Measurements from ENCODE around the gene TMEM175.

Gene TMEM175

DNA sequence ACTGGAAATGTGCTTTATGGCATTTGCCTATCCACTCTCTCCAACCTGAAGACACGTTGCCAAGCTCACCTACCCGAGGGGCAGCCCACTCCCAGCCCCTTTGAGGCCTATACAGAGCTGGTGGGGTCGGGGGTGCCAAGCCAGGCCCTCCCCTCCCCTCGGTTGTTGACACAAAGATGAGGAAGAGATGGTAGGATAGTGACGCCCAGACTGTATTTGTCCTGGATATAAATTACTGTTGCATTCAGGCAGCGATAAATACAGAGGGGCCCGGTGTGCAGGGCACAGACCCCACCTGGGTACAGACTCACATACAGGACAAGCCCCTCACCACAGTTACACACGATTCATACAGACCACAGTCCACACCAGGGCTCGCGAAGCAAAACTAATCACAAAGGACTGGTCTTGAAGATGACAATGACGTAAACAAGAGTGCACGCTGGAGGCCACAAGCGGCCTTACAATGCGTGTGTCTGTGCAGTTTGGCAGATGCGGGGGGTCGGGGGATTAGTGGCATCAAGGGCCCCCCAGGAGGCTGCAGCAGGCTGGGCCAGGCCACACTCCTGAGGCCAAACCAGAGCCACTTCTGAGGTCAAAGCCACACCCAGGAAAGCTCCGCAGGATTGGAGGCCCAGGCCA lies 26.6 kb downstream of the TMEM175 start:
- no peak for DNase-seq (ENCODE audit: low read depth)

DNA sequence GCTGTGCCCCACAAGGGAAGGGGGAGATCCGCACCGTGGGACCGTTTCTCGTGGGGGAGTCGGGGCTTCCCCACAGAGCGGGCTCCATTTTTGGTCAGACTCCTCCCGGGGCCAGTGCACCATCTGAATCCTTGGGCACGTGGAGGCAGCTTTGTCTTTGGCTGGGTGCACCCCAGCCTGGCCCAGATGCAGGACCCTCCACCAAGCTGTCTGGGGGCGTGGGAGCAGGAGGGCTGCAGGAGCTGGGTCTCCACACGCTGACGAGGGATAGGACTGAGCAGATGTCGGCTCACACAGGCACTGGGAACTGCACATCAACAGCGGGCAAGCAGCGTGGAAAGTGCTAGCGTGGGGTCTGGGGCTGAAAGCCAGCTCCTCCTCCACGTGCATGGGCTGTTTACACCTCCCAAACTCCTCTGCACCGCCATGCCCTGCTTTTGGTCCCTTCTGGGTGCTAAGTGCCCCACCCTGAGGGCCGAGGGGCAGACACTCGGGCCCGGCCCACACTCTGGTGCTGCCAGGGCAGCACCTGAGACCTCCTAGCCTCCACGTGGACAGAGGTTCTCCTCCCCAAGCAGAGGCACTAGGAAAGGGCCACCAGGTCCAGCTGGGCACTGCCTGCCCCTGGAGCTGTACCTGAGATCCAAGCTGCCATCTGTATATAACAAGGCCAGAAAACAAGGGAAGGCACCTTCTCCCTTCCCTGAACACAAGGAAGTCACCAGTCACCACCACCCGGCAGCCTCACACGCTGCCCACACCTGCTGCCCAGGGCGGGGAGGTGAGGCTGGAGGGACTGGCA lies 27.3 kb downstream of the TMEM175 start:
- no peak for DNase-seq (ENCODE audit: low read depth)

DNA sequence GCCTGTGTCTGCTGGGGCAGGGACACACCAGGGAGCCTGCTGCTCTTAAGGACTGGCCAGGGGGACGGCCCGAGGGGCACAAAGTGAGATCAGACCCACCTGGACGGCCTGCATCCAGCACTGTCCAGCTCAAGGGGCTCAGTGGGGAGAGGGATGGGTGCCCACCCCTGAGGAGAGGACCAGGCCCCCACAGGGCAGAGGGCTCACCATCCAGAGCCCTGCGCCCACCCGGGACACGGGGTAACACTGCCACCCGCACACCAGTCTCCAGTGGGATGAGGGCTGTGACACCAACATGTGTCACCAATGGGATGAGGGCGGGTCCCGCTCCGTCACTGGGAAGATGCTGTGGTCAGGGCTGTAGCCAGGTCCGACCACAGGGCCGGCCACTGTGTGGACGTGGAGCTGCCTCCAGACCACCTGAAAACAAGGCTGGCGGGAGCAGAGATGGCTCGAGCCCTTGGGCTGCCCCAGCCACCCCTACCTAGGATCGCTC lies 27.9 kb downstream of the TMEM175 start:
- DNase-seq (ENCODE audit: low read depth) = no peak

DNA sequence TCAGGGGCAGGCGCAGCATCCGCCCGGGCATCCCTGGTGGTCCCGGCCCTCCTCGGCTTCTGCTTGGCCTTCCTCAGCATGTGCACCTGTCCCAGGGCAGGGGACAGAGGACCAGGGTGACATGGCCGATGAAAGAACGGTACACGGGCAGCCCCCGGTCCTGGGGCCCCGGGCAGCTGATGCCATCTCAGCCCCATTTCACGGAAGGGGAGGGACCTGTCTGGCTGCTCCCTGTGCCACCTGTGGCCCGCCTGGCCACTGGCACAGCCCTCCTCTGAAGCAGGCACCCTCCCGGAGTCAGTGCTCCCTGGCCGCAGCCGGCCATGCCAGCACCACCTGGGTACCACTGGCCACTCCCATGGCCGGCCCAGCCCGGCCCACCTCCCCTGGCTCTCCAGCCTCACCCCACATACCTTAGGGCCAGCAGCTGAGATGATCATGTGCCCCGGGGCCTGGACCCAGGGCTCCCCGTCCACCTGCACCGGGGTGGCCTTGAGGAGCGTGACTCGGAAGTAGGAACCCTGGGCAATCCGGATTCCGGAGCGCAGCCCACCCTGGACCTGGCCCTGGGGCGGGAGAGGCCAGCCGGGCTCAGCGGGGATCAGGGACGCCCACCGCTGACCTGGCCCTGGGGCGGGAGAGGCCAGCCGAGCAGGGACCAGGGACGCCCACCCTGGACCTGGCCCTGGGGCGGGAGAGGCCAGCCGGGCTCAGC lies 28.5 kb downstream of the TMEM175 start:
- no peak for DNase-seq (ENCODE audit: low read depth)

DNA sequence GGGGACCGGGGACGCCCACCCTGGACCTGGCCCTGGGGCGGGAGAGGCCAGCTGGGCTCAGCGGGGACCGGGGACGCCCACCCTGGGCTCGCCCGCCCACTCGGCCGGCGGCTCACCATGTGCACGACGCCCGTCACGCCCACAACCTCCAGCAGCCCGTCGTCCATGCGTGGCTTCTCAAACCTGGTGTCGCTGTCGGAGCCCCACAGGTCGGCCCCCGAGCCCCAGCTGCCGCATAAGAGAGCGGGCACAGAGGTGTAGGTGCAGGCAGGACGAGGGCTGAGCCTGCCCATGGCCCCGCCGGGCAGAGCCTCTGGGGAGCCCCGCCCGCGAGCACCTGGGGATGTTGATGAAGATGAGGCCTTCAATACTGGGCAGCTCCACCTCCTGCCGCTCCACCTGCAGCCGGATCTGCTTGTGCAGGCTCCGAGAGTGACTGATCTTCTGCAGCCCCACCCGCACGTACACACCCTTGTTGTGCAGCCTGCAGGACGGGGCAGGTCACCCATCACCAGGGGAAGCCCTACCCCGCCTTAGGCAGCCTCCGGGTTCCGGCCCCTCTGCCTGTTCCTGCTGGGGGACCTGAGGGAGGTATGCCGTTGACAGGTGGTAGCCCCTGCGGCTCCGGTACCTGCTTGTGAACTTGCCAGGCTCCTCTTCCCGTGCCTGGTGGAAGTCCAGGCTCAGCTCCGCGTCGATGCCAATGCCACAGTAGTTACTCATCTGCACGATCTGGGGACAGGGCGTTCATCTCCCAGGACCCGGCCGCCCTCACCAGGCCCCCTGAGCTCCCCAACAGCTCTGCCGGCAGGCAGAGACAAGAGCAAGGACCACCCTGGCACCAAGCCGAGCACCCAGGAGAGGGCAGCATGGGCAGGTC lies 29.3 kb downstream of the TMEM175 start:
- no peak for DNase-seq (ENCODE audit: low read depth)

DNA sequence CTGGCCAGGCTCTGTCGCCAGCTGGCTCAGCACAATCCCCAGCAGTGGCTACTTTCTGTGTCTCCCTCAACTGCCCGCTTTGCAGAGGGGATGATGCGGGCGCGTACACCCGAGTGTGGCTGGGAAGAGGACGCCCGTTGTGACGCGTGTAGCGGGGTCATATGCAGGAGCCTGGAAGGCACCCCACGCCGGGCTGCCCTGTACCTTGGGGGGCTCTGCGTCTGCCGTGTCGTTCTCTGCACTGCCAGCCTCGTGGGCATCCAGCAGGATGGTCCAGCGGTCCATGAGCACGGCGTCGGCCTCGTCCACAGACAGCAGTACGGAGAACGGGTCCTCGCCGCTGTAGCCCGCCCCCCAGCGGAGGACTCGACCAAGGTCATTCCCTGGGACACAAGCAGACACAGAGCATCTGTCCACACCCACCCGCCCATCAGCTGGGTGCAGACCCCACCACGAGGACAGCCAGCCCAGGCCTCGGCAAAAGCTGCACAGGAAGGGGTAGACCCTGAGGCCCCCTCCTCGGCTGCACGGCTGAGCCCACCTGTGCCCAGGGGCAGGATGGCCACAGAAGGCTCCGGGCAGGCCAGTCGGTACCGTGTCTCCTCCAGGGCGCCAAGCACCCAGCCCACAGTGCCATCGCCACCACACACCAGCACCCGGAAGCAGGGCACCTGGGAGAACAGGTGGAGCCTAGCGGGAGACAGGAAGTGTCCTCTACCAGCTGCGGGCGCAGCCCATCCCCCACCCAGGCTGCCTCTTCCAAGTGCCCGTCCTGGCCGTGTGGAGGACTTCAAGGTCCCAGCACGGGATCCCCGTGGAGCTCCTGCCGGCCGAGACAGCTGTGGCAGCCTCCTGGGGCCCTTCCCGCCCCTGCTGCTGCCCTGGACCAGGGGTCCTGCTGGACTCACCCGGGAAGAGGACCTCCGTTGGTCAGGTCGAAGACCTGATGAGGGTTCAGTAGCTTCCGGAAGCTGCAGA lies 30.3 kb downstream of the TMEM175 start:
- DNase-seq (ENCODE audit: low read depth) = no peak

DNA sequence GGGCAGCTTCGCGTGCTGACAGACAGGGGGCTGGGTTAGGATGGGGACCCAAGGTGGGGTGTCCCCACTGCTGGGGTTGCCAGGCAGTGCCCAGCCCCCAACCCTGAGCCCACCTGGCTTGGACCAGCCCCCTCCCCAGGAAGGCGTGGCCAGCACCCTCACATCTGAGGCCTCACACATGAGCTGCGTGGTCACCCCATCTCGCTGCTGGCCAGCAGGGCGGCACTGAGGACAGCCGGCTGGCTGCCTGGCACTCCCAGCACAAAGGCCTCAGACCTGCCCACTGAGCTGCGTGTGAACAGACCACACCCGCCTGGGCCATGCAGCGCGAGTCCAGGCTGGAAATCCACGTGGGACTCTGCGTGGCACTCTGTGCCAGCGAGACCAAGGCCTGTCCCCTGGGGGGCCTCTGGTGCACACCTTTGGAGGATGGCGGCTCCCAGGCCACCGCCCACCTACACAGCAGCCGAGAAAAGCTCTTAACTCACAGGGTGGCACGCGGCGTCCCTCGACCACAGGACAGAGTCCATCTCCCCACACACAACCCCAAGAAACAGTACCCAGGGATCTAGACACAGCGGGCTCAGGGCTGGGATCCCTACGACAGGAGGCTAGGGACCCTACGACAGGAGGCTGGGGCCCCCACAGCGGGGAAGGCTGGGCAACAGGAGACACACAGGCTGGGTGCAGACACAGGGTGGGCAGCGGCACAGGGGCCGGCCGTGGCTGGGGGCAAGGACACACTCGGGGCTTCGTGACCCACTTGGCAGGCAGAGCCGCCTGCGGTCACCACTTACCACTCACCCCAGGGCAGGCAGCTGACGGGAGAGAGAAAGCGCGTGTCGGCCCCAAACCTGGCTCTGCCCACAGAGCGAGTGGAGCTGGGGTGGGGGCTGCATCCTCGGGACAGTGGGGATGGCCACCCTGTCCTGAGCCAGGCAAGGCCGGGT lies 31.3 kb downstream of the TMEM175 start:
- DNase-seq (ENCODE audit: low read depth) = no peak

DNA sequence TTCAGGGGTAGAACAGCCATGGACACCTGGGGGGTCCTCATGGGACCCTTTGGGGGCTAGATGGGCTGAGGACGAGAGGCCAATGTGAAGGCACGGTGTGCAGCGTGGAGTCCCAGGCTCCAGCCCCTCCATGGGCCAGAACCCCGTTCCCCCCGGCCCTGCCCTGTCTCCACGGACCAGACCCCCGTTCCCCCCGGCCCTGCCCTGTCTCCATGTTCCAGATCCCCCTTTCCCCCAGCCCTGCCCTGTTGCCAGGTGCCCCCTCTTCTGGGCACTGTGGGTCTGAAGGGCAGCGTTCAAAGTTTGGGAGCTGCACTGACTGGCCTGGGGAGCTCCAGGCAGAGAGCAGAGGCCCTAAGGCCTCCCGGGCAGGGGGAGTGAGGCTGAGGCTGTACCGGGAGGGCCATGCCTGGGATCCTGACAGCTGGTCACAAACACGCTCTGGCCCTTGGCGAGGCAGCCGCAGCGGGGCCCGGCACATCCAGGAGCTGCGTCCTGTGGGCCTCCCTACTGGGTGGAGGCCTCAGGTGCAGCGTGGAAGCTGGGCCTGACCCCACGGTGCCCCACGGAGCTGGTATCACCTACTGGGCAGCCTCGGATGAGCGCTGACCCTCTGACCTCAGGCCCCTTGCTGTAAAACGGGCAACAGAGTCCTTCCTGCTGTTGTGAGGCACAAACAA lies 32.2 kb downstream of the TMEM175 start:
- no peak for DNase-seq (ENCODE audit: low read depth)

DNA sequence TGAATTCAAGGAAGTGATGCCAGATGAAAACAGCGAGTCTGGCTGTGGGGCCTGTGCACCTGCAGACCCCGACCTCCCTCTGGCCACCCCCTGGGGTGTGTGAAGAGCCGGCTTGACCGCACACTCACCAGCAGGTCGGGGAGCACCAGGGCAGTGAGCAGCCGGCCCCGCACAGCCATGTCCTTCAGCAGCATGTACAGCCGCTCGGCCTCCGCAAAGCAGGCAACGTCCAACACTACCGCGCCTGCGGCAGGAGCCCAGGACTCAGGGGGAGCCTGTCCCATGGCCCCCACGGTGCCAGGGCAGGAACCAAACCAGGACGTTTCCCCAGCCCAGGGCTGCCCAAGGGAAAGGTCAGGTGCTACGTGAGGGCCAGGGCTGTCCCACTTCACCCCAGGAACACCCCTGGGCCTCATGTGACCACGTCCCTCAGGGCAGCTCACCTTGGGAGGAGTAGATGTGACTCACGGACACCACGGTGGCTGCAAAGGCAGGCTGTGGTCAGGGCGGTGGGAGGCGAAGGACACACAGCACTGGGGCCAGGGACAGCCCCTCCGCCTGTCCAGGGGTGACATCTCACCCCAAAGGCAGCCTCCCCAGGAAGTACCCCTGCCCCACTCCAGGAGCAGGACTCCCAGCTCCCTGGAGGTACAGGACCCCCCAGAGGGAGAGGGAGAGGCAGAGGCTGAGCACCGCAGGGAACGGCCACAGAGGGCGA lies 32.9 kb downstream of the TMEM175 start:
- DNase-seq (ENCODE audit: low read depth) = no peak

DNA sequence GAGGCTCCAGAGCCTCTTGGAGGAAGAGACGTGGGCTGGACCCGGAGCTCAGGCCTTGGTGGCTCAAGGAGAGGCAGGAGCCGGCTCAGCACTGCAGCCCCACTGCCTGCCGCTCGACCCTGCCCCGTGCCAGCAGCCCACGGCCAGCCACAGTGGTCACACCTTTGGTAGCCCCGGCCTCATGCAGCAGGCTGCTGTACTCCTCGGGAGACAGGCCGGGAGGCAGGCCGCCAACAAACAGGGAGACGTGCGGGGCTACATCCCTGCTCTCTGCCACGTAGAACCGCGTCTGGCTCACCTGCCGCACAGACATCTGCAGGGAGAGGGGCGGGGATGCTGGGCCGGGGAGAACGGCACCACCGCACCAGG lies 33.5 kb downstream of the TMEM175 start:
- no peak for DNase-seq (ENCODE audit: low read depth)

DNA sequence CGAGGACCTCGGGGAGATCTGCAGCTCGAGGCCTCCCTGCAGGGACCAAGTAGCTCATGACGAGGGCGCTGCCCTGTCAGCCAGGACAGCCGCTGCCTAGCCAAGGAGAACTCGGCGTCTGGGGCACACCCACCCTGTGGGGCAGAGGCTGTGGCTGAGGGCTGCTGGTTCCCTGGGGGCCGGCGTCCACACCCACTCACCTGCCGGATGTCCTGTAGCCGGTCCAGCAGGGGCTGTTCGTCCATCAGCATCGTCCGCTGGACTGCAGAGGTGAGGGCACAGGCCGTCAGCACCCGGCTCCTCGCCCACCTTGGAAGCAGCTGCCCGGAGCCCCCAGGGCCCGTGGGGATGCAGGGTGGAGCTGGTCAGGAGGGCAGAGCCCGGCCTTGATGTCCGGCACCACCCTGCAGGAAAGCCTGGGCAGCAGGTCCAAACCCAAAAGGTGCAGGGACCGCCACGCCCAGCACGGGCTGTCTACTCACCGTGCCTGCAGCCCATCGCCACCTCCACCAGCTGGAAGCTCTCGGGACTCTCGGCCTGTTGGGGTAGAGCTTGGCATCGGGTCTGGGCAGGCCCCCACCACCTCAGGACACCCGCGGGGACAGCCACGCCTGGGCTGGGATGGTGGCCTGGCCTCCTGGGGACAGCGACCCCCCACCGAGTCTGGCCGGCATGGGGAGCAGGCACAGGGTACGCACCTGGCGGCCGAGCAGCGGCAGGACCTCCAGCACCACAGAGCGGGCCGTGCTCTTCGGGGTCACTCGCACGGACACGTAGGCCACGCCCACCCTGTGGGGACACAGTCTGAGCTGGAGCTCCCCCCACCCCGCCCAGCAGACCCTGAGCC lies 34.2 kb downstream of the TMEM175 start:
- no peak for DNase-seq (ENCODE audit: low read depth)

DNA sequence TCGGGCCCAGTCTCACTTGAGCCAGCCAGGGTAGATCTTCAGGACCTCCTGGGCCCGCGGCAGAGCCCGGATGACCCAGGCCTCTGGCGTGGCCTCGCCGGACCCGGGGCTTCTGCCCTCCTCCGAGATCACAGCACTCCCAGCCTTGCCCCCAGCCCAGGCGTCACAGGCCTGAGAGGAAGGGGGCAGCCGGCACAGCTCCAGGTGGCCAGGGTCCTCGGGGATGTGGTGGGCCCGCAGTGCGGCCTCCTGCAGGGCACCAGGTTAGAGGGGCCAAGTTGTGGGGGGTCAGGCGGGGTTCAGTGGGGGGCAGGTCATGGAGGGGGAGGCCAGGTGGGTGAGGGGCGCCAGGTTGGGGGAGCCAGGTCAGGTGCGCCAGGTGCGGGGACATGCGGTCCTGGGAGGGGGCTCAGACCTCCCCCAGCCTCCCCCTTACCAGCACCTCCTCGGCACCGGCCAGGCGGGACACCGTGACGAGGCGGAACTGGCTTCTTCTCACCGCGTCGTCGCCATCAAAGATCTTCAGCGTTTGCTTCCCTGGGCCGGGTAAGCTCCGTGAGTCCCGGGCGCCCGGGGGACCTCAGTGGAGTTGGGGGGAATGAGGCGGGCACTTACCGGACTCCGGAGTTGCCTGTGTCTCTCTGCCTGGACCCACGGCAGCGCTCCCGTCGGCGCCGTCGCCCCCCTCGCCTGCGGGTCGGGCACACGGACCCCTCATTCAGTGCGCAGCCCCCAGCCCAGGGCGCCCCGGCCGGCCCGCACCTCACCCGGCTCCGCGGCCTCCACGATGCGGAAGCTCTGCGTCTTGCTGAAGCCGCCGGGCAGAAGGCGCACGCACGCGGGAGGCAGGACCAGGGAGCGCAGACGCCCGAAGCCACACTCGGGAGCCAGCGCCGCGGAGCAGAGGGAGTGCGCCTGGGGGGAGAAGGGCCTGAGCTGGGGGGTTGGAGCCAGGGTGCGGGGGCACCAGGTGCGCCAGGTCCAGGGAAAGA lies 35.1 kb downstream of the TMEM175 start:
- DNase-seq (ENCODE audit: low read depth) = no peak

DNA sequence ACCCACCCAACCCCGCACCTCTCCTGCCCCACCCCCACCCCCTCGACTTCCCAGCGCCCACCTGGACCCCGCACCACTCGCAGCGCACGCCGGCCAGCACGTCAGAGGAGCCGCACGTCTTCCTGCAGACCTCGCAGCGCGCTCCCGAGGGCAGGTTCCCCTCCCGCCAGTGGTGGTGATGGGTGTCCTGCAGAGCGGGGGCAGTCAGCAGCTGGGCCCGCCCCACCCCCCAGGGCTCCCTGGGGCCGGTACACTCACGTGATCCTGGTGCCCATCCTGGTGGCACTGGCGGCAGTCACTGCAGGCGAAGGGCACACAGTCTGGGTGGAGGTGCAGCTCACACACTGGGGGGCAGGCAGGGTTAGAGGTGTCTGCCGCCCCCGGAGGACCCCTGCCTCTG lies 36.0 kb downstream of the TMEM175 start:
- no peak for DNase-seq (ENCODE audit: low read depth)

DNA sequence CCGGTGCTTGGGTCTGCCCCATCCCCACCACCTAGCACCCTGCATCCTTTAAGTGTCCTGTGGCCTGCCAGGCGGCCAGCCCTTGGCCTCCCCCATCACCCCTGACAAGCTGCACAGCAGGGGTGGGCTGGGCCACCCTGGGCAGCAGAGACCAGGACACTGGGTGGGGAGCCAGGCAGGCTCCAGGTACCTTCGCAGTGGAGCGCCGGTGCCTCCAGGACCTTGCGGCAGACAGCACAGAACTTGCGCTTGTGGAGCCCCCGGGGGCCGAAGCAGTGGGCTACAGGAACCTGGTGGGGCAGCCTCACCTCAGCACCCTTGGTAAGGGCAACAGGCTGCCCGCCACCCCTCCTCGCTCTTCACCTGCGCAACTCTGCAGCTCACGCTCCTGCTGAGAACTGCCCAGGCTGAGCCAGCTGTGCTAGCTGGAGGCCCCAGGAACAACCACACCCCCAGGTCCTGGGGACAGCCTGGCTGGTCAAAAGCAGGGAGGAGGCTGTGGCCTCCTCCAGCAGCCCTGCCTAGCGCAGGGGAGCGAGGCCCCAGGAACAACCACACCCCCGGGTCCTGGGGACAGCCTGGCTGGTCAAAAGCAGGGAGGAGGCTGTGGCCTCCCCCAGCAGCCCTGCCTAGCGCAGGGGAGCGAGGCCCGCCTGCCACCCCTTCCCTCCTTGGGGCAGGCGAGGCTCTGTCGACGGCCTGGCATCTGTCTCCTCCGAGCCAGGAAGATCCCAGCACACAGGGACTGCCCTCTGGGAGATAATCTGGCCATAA lies 36.5 kb downstream of the TMEM175 start:
- DNase-seq (ENCODE audit: low read depth) = no peak

DNA sequence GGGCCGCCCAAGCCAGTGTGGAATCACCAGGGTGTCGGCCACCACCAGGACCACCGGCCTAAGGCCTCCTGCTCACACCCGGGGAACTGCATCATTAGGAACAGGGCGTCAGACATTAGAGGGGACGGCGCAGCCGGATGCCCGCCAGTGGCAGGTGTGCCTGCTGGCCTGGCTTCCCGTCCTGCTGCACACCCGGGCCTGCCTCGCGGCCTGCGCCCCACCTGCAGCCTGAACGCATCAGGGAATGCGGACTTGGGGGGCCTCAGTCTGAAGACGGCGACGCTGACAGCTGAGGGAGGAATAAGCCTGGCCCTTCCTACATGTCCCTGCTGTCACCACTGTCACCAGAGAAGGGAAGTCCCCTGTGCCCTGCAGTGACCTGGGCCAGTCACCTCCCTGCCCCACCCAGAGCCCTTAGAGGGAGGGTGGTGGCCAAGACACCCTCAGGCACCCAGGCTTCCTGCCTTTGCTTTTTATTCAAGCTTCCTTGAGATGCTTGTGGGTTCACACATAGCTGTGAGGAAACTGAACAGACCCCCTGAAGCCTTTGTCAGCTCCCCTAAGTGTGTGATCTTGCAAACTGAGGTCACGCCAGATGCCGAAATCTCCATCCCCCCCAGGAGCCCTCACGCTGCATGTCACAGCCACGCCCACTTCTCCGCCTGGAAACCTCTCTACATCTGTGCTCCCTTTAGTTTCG lies 37.9 kb downstream of the TMEM175 start:
- DNase-seq (ENCODE audit: low read depth) = no peak

Data from GM04503 (cell line).